Naive thymus-derived CD4-positive, alpha-beta T cell (primary cell): Measurements from ENCODE around the gene ST3GAL5. TPM values are rescaled to one million over a fixed set of nuclear protein-coding genes. Genes with fewer than 3 reads are reported as not detected.
A peak's percentile ranks its signal among the peaks of the same experiment; 100 is the strongest.
"Not testable (repeated sequence)": the region's sequence is repeated elsewhere in the genome, so short reads cannot be mapped to it uniquely, and the experiment has no call there.

ENCODE experiments used
- ATAC-seq: fragments of 150-1000 bp; cut with Tn5 transposase; 2 replicates; pipeline ENCODE4 v1.10.0; 2021; ENCODE audit warnings: mild to moderate bottlenecking, moderate library complexity
- CTCF ChIA-PET: fragments of 350-600 bp; sonication (Branson Sonifier 250); formaldehyde crosslinking; loops from one replicate; lab custom pipeline; 2021; ENCODE audit warnings: antibody characterized with exemption; lab: Charles Lee
- POLR2A ChIA-PET: fragments of 350-600 bp; sonication (Branson Sonifier 250); formaldehyde crosslinking; loops from one replicate; lab custom pipeline; 2021; ENCODE audit warnings: antibody characterized with exemption, inconsistent platforms; lab: Charles Lee
- DNase-seq, 9 donors: peaks; one replicate each; pipeline versions ENCODE4 v3.0.0 to v3.0.0-alpha.2; 2020 to 2022; ENCODE audit warnings: mixed read lengths in 1 of 9
- H3K27ac ChIP-seq: one replicate; pipeline ENCODE4 v1.7.0; 2013; ENCODE audit warnings: mild to moderate bottlenecking, low read depth, low read length, moderate library complexity
- H3K27me3 ChIP-seq, 2 donors: one replicate each; pipeline ENCODE4 v1.7.0; 2013; ENCODE audit warnings: low read length in 2 of 2, mild to moderate bottlenecking in 2 of 2, moderate library complexity in 2 of 2; ENCODE audit not compliant: control insufficient read depth in 2 of 2, insufficient read depth in 2 of 2
- H3K36me3 ChIP-seq, 3 experiments: 1 replicate in 2 of 3; 2 replicates in 1 of 3; pipeline ENCODE4 v1.7.0; 2013; ENCODE audit warnings: low read length in 3 of 3, mild to moderate bottlenecking in 3 of 3, moderate library complexity in 1 of 3; ENCODE audit not compliant: insufficient read depth in 3 of 3, control insufficient read depth in 2 of 3
- H3K4me1 ChIP-seq, 2 donors: one replicate each; pipeline ENCODE4 v1.7.0; 2013; ENCODE audit warnings: low read length in 2 of 2, mild to moderate bottlenecking in 2 of 2, moderate library complexity in 1 of 2; ENCODE audit not compliant: control insufficient read depth in 2 of 2, insufficient read depth in 2 of 2
- H3K4me3 ChIP-seq: 2 replicates; pipeline ENCODE4 v1.7.0; 2013; ENCODE audit warnings: mild to moderate bottlenecking, low read length
- H3K9me3 ChIP-seq, 3 experiments: 1 replicate in 2 of 3; 2 replicates in 1 of 3; pipeline ENCODE4 v1.7.0; 2013; ENCODE audit warnings: low read length in 3 of 3; ENCODE audit not compliant: control insufficient read depth in 2 of 3
- H3K27ac Mint-ChIP-seq, 9 donors: one replicate each; pipeline ENCODE4 v1.8.0; 2020 to 2022; ENCODE audit warnings: mixed read lengths in 9 of 9, mild to moderate bottlenecking in 8 of 9, moderate library complexity in 5 of 9, inconsistent platforms in 2 of 9
- H3K27me3 Mint-ChIP-seq, 5 donors: one replicate each; pipeline ENCODE4 v1.8.0; 2021 to 2022; ENCODE audit warnings: mixed read lengths in 5 of 5, mild to moderate bottlenecking in 1 of 5
- H3K36me3 Mint-ChIP-seq, 5 donors: one replicate each; pipeline ENCODE4 v1.8.0; 2020 to 2022; ENCODE audit warnings: mixed read lengths in 5 of 5, mild to moderate bottlenecking in 3 of 5, inconsistent platforms in 1 of 5
- H3K4me1 Mint-ChIP-seq, 7 donors: one replicate each; pipeline ENCODE4 v1.8.0; 2020 to 2022; ENCODE audit warnings: mixed read lengths in 7 of 7, mild to moderate bottlenecking in 3 of 7, inconsistent platforms in 1 of 7
- H3K4me3 Mint-ChIP-seq, 10 donors: one replicate each; pipeline ENCODE4 v1.8.0; 2020 to 2022; ENCODE audit warnings: mild to moderate bottlenecking in 10 of 10, mixed read lengths in 10 of 10, moderate library complexity in 6 of 10, inconsistent platforms in 2 of 10
- H3K9me3 Mint-ChIP-seq, 11 donors: one replicate each; pipeline ENCODE4 v1.8.0; 2020 to 2022; ENCODE audit warnings: mixed read lengths in 11 of 11, mild to moderate bottlenecking in 4 of 11, inconsistent platforms in 1 of 11, moderate library complexity in 1 of 11
- intact Hi-C, 2 donors: fragments of 100-400 bp; cut with micrococcal nuclease; formaldehyde crosslinking; loops; one replicate each; pipeline ENCODE4 v1.15.1; 2023
- polyA plus RNA-seq, 2 donors: library from polyadenylated mRNA; unstranded; fragments of 300-500 nt; fragmentation: Illumina TruSeq; gene quantifications; one replicate each; pipeline ENCODE4 v1.2.3, GENCODE V29; 2021
- total RNA-seq, 6 experiments: library from RNA in 5 of 6; stranded (reverse) in 5 of 6; gene quantifications; 1 replicate in 5 of 6; 2 replicates in 1 of 6; pipeline ENCODE4 v1.2.3 and lab custom pipeline; 2021 to 2026

ST3GAL5 gene
- total and polyA plus RNA-seq, 7 experiments from 2014 or later = 15.0 to 53.6 (median 39.3) TPM

DNA sequence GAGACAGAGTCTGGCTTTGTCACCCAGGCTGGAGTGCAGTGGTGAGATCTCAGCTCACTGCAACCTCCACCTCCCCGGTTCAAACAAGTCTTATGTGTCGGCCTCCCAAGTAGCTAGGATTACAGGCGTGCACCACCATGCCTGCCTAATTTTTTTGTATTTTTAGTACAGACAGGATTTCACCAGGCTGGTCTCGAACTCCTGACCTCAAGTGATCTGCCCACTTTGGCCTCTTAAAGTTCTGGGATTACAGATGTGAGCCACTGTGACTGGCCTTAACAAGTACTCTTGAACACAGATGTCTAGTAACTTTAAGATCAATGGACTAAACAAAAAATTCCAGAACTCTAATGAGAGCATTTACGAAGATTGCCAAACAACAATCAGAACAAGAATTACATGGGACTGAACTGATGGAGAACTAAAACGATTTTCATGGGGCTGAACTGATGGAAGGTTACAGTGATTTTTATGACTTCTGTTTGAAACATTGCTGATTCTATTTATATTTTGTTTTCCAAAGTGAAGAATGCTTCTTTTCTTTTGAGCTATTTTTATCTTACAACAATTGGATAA lies 46.5 kb upstream of the ST3GAL5 start:
- H3K27me3 ChIP-seq = no peaks in the 10 kb centered on the region
- POLR2A ChIA-PET = no interaction called here
- DNase-seq = no peak
- peaks cover 0 to 11% of the 10 kb centered on the region in 2 donors for H3K4me1 ChIP-seq
- H3K27me3 Mint-ChIP-seq = peaks cover 0 to 10% (median 0%) of the 10 kb centered on the region in 5 donors
- no peak overlapping the region for H3K27ac ChIP-seq
- H3K4me3 Mint-ChIP-seq = no peak overlapping the region
- H3K4me3 ChIP-seq = no peak overlapping the region
- H3K9me3 ChIP-seq = no peaks in the 10 kb centered on the region
- H3K36me3 Mint-ChIP-seq = no peaks in the 10 kb centered on the region
- ATAC-seq = no peak
- no peak overlapping the region for H3K27ac Mint-ChIP-seq
- no peaks in the 10 kb centered on the region for H3K36me3 ChIP-seq
- H3K4me1 Mint-ChIP-seq = peaks cover 6 to 30% (median 27%) of the 10 kb centered on the region in 7 donors
- H3K9me3 Mint-ChIP-seq = peaks cover 0 to 2% (median 0%) of the 10 kb centered on the region in 11 donors
- intact Hi-C loops = loop anchor here in 1 of 2 donors (10.0 kb wide), 1 partner anchor 840 kb away; no protein-coding TSS in a partner anchor
- CTCF ChIA-PET = no interaction called here

- H3K4me3 ChIP-seq = no peak overlapping the region
- H3K27ac Mint-ChIP-seq = peak overlapping the region in 8 of 9 donors; percentile 6 to 75 (median 34)
- CTCF ChIA-PET = no interaction called here
- peaks cover 0 to 2% (median 0%) of the 10 kb centered on the region in 11 donors for H3K9me3 Mint-ChIP-seq
- H3K9me3 ChIP-seq = no peaks in the 10 kb centered on the region
- H3K27me3 Mint-ChIP-seq = peaks cover 0 to 9% (median 0%) of the 10 kb centered on the region in 5 donors
- intact Hi-C loops = loop anchor here (2.0 to 10.0 kb wide), 3 partner anchors 45 to 841 kb away; partner anchors contain the start of gene ST3GAL5 (in 1 of the 2)
- no peak overlapping the region for H3K27ac ChIP-seq
- no peaks in the 10 kb centered on the region for H3K36me3 ChIP-seq
- H3K4me1 ChIP-seq = peaks cover 0 to 11% of the 10 kb centered on the region in 2 donors
- H3K27me3 ChIP-seq = no peaks in the 10 kb centered on the region
- peak overlapping the region in 4 of 10 donors; percentile 13 to 58 (median 36) for H3K4me3 Mint-ChIP-seq
- peaks cover 6 to 31% (median 28%) of the 10 kb centered on the region in 7 donors for H3K4me1 Mint-ChIP-seq
- no peak for DNase-seq
- POLR2A ChIA-PET = no interaction called here
- no peaks in the 10 kb centered on the region for H3K36me3 Mint-ChIP-seq
- ATAC-seq = no peak
These were observed 45.2 kb upstream of the ST3GAL5 start for GRCh38 chr2:85933753-85934594.

GRCh38 chr2:85931151-85931550 lies 42.4 kb upstream of the ST3GAL5 start:
- ATAC-seq = not testable (repeated sequence)
- POLR2A ChIA-PET = interaction anchor here (1.3 kb wide), 1 partner anchor 12 kb away, joined by 3 read pairs; no protein-coding TSS in a partner anchor

DNA sequence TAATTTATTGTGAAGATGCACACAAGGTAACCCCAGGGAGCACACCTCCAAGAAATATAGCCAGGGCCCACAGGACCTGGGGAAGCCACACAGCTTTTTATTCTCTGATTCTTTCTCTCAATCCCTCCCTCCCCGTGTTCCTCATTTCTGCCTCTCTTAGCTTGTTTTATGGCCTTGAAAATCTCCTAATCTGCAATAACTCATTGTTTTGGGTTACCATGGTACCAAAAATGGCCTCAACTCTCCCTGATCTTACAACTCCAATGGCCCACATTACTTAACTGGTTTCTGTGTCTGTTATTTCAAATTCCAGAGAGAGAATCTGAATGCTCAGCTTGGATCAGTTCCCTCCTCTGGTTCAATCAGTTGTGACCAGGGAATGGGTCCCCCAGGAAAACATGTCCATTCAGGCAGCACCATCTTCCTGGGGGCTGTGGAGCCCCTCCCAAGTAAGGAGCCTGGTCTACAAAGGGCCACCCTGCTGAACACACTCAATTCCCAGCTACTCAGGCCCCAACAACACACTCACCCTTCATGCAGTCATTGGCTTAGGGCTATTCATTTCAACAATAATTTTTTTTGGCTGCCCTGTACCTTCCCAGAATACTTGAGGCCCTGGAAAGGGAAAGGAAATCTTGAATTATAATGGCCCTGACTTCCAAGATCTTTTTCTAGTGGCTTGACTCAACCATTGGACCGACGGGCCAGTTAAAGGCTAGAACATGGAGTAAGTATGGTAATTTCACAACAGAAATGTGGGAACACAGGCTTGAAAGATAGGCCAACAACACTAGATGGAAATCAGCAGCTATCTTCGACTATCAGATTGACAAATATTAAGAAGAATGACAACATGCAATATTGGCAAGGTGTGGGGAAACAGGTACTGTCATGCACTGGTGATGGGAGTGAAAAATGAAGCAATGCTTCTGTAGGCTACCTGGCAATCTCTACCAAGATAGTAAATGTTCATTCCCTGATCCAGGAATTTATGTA lies 41.6 kb upstream of the ST3GAL5 start:
- no peaks in the 10 kb centered on the region for H3K9me3 Mint-ChIP-seq
- H3K4me3 Mint-ChIP-seq = no peak overlapping the region
- ChIA-PET POLR2A (interaction anchor here (0.9 kb wide), 1 partner anchor 106 kb away, joined by 3 read pairs; no protein-coding TSS in a partner anchor), CTCF (no interaction called here)
- H3K4me1 ChIP-seq = peaks cover 0 to 11% of the 10 kb centered on the region in 2 donors
- H3K27ac Mint-ChIP-seq = peak overlapping the region in 2 of 9 donors; percentile 67 to 78
- no peaks in the 10 kb centered on the region for H3K36me3 Mint-ChIP-seq
- no peak overlapping the region for H3K4me3 ChIP-seq
- peaks cover 15 to 42% (median 34%) of the 10 kb centered on the region in 7 donors for H3K4me1 Mint-ChIP-seq
- no peak for ATAC-seq
- H3K36me3 ChIP-seq = no peaks in the 10 kb centered on the region
- no peaks in the 10 kb centered on the region for H3K9me3 ChIP-seq
- peaks cover 0 to 2% (median 0%) of the 10 kb centered on the region in 5 donors for H3K27me3 Mint-ChIP-seq
- no peak overlapping the region for H3K27ac ChIP-seq
- no peaks in the 10 kb centered on the region for H3K27me3 ChIP-seq
- DNase-seq = no peak
- intact Hi-C loops = loop anchor here (5.0 to 10.0 kb wide), 2 partner anchors 67 to 844 kb away; no protein-coding TSS in a partner anchor

More at GRCh38 chr2:85931151-85931550, 42.4 kb upstream of the ST3GAL5 start:
- Mint-ChIP-seq H3K4me1 (peaks cover 13 to 42% (median 34%) of the 10 kb centered on the region in 7 donors), H3K27ac (peak overlapping the region in 1 of 9 donors; percentile 12)
- H3K27me3 ChIP-seq, DNase-seq, H3K27me3 Mint-ChIP-seq, H3K9me3 Mint-ChIP-seq, H3K27ac ChIP-seq, H3K9me3 ChIP-seq, H3K4me3 ChIP-seq, H3K36me3 Mint-ChIP-seq, H3K36me3 ChIP-seq, H3K4me3 Mint-ChIP-seq: not testable (repeated sequence)
- H3K4me1 ChIP-seq = peaks cover 0 to 11% of the 10 kb centered on the region in 2 donors
- CTCF ChIA-PET = interaction anchor here (1.0 kb wide), 1 partner anchor 42 kb away, joined by 4 read pairs; the partner anchor contains the start of gene ST3GAL5
- intact Hi-C loops = loop anchor here (5.0 to 10.0 kb wide), 2 partner anchors 66 to 844 kb away; no protein-coding TSS in a partner anchor

- ChIA-PET CTCF (no interaction called here), POLR2A (interaction anchor here (0.9 to 1.4 kb wide), 3 partner anchors 9 to 107 kb away, joined by 3 to 4 read pairs (median 3); no protein-coding TSS in a partner anchor)
- Mint-ChIP-seq H3K4me3 (no peak overlapping the region), H3K36me3 (no peaks in the 10 kb centered on the region), H3K27ac (peak overlapping the region in 2 of 9 donors; percentile 32 to 78), H3K4me1 (peaks cover 20 to 48% (median 42%) of the 10 kb centered on the region in 7 donors), H3K9me3 (no peaks in the 10 kb centered on the region), H3K27me3 (peaks cover 0 to 6% (median 0%) of the 10 kb centered on the region in 5 donors)
- H3K9me3 ChIP-seq = no peaks in the 10 kb centered on the region
- H3K4me3 ChIP-seq = no peak overlapping the region
- intact Hi-C loops = loop anchor here (5.0 to 10.0 kb wide), 2 partner anchors 68 to 845 kb away; no protein-coding TSS in a partner anchor
- peaks cover 0 to 11% of the 10 kb centered on the region in 2 donors for H3K4me1 ChIP-seq
- DNase-seq (no peak), ATAC-seq (no peak)
- no peaks in the 10 kb centered on the region for H3K27me3 ChIP-seq
- H3K27ac ChIP-seq = no peak overlapping the region
- H3K36me3 ChIP-seq = no peaks in the 10 kb centered on the region
These were observed 40.6 kb upstream of the ST3GAL5 start for GRCh38 chr2:85929096-85930050.
